Skeletal muscle tissue (tissue), 4 donors: ENCODE results near the gene ZNF502. TPM values are rescaled to one million over a fixed set of nuclear protein-coding genes. Genes with fewer than 3 reads are reported as not detected.
"Not testable (repeated sequence)": the region's sequence is repeated elsewhere in the genome, so short reads cannot be mapped to it uniquely, and the experiment has no call there.

Source experiments
- H3K27ac ChIP-seq: one replicate; pipeline ENCODE4 v1.7.0; 2013; ENCODE audit warnings: mild to moderate bottlenecking, low read depth, low read length, inconsistent platforms
- H3K27me3 ChIP-seq, 3 donors: one replicate each; pipeline ENCODE4 v1.7.0; 2013; ENCODE audit warnings: low read length in 3 of 3; ENCODE audit not compliant: control insufficient read depth in 3 of 3, insufficient read depth in 3 of 3
- H3K36me3 ChIP-seq, 3 donors: one replicate each; pipeline ENCODE4 v1.7.0; 2013; ENCODE audit warnings: low read length in 3 of 3; ENCODE audit not compliant: control insufficient read depth in 3 of 3, insufficient read depth in 3 of 3
- H3K4me1 ChIP-seq, 3 donors: one replicate each; pipeline ENCODE4 v1.7.0; 2013; ENCODE audit warnings: low read length in 3 of 3, mild to moderate bottlenecking in 3 of 3; ENCODE audit not compliant: control insufficient read depth in 3 of 3, insufficient read depth in 3 of 3
- H3K4me3 ChIP-seq, 3 donors: one replicate each; pipeline ENCODE4 v1.7.0; 2013; ENCODE audit warnings: low read length in 3 of 3
- H3K9ac ChIP-seq, 3 donors: one replicate each; pipeline ENCODE4 v1.7.0; 2013; ENCODE audit warnings: low read length in 3 of 3, mild to moderate bottlenecking in 3 of 3, moderate library complexity in 2 of 3, low read depth in 1 of 3
- H3K9me3 ChIP-seq, 3 donors: one replicate each; pipeline ENCODE4 v1.7.0; 2013; ENCODE audit warnings: low read length in 3 of 3; ENCODE audit not compliant: control insufficient read depth in 3 of 3
- total RNA-seq: library from RNA; depleted of rRNA; stranded (reverse); fragments of >200 nt; gene quantifications from one replicate; pipeline ENCODE4 v1.2.3, GENCODE V29; 2014
- donor health status: Osteomylitis.

Gene ZNF502
- total RNA-seq: 5.2 TPM

DNA sequence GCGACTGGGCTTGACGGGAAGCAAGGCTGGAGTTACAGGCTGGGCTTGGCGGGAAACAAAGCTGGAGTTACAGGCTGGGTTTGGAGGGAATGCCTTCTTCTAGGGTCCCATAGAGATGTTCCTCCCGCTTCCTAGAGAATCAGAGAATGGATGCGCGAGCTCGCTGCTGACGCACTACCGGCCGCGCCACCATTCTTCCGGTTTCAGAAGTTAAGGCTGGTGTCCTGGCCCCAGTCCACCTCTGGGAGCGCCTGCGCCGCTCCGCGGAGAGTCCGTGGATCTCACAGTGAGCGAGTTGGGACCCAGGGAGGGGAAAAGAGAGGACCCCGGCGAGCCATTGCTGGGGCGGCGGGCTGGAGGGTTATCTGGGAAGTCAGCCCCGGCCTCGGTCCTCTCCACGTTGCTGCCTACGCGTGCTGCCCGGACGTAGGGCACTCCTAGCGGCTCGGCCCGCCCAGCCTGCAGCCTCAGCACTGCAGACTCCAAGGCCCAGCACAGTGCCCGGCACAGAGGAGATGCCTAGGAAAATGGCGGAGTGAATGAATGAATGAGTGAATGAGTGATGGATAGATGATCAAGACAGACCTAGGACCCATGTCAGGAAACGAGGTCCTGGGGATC lies at the start of gene ZNF502:
Gene ZNF502, plus strand, starts transcription at position 206 of the 621 bp plus-strand sequence. CDS start 7,602 bp downstream, outside the sequence.
- H3K4me1 ChIP-seq: no peaks in the 10 kb centered on the region
- H3K27me3 ChIP-seq: peaks cover 0 to 5% (median 3%) of the 10 kb centered on the region in 3 donors
- H3K9me3 ChIP-seq: peaks cover 9 to 18% (median 12%) of the 10 kb centered on the region in 3 donors
- peaks cover 4 to 9% (median 8%) of the 10 kb centered on the region in 3 donors for H3K36me3 ChIP-seq
- peak within 1 kb of the TSS; percentile 86 to 94 (median 93) for H3K4me3 ChIP-seq
- H3K9ac ChIP-seq: peak within 1 kb of the TSS; percentile 73 to 82 (median 80)
- H3K27ac ChIP-seq: peak within 1 kb of the TSS; percentile 56

GRCh38 chr3:44665173-44665572 lies 47.3 kb upstream of the ZNF502 start:
- Histone ChIP-seq H3K9me3 (peaks cover 0 to 3% (median 0%) of the 10 kb centered on the region in 3 donors), H3K36me3 (peaks cover 5 to 11% (median 11%) of the 10 kb centered on the region in 3 donors), H3K9ac (no peak overlapping the region), H3K27ac (no peak overlapping the region), H3K4me3 (no peak overlapping the region), H3K27me3 (no peaks in the 10 kb centered on the region), H3K4me1 (no peaks in the 10 kb centered on the region)

GRCh38 chr3:44666346-44666745 lies 46.1 kb upstream of the ZNF502 start:
- H3K9ac ChIP-seq: no peak overlapping the region
- H3K9me3 ChIP-seq: no peaks in the 10 kb centered on the region
- peaks cover 0 to under 1% (median 0%) of the 10 kb centered on the region in 3 donors for H3K36me3 ChIP-seq
- no peak overlapping the region for H3K4me3 ChIP-seq
- H3K27ac ChIP-seq: no peak overlapping the region
- no peaks in the 10 kb centered on the region for H3K27me3 ChIP-seq
- H3K4me1 ChIP-seq: no peaks in the 10 kb centered on the region

DNA sequence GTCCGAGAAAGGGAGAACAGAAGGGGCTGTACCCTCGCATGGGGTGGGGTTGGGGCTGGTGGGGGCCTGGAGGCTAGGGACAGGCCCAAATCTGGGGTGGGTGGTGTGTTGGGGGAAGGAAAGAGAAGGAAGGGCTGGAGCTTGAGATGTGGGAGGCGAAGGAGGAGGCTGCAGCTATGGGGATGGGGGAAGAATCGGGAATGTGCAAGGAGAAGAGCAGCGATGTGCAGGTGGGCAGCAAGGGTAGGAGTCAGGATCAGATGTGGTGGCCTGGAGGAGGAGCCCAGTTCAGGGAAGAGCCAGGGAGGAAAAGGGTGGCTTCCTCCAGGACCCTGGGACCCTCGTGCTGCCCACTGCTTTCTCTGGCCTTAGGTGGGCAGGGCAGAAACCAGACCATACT lies 42.7 kb upstream of the ZNF502 start:
- Histone ChIP-seq H3K9me3 (no peaks in the 10 kb centered on the region), H3K9ac (no peak overlapping the region), H3K4me3 (no peak overlapping the region), H3K36me3 (no peaks in the 10 kb centered on the region), H3K4me1 (no peaks in the 10 kb centered on the region), H3K27me3 (no peaks in the 10 kb centered on the region), H3K27ac (no peak overlapping the region)

DNA sequence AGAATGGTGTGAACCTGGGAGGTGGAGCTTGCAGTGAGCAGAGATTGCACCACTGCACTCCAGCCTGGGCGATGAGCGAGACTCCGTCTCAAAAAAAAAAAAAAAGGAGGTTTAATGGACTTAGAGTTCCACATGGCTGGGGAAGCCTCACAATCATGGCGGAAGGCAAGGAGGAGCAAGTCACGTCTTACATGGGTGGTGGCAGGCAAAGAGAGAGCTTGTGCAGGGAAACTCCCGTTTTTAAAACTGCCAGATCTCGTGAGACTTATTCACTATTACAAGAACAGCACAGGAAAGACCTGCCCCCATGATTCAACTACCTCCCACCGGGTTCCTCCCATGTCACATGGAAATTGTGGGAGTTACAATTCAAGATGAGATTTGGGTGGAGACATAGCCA lies 39.0 kb upstream of the ZNF502 start:
- not testable (repeated sequence) for H3K27ac ChIP-seq, H3K4me3 ChIP-seq, H3K27me3 ChIP-seq, H3K36me3 ChIP-seq, H3K4me1 ChIP-seq, H3K9ac ChIP-seq, H3K9me3 ChIP-seq

DNA sequence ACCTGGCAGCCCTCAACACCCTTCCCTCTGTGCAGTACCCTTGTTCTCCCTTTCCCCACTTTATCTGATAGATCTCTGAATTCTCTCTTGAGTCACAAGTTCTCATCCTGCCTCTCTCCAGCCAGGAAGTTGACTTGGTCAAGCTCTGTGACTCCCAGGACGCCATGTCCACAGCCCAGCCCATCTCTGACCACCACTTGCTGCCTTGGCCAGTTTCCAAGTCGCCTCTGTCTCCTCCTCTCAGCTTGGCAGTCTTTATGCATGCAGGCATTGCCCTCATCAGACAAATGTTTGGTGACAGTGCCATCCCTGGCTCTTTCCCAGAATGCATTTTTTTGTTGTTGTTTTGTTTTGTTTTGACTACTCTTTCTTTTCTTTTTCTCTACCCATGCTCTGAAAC lies 38.2 kb upstream of the ZNF502 start:
- no peaks in the 10 kb centered on the region for H3K27me3 ChIP-seq
- no peak overlapping the region for H3K27ac ChIP-seq
- H3K36me3 ChIP-seq: no peaks in the 10 kb centered on the region
- H3K4me3 ChIP-seq: no peak overlapping the region
- no peak overlapping the region for H3K9ac ChIP-seq
- H3K4me1 ChIP-seq: no peaks in the 10 kb centered on the region
- H3K9me3 ChIP-seq: no peaks in the 10 kb centered on the region

- H3K27ac ChIP-seq: no peak overlapping the region
Observed at GRCh38 chr3:44678480-44679116, 33.9 kb upstream of the ZNF502 start.

DNA sequence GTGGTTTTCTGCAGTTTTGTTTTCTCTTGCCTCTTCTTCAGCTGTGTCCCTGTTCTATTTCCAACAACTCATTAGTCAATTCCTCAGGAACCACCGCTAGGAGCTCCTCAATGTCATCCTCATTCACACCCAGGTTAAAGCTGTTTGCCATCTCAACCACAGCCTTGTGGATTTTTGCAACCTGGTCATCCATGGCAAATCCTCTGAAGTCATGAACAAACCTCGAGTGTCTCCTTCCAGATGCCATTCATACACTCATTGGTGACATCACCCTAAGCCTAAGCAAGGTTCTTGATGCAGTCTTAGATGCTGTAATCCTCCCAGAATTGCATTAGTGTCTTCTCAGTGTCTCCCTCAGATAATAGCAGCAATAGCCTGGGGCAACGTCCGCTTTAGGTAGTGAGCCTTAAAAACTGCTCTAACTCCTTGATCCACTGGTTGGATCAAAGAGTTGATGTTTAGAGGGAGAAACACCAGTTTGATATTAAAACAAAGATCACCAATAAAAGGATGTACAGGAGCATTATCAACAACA lies 31.5 kb upstream of the ZNF502 start:
- Histone ChIP-seq H3K4me3 (no peak overlapping the region), H3K9me3 (peaks cover 0 to 2% (median 0%) of the 10 kb centered on the region in 3 donors)

More at GRCh38 chr3:44678480-44679116, 33.9 kb upstream of the ZNF502 start:
- H3K4me3 ChIP-seq: no peak overlapping the region
- no peaks in the 10 kb centered on the region for H3K4me1 ChIP-seq
- no peaks in the 10 kb centered on the region for H3K27me3 ChIP-seq
- H3K9me3 ChIP-seq: peaks cover 0 to 2% (median 0%) of the 10 kb centered on the region in 3 donors
- H3K36me3 ChIP-seq: peaks cover 0 to 6% (median 3%) of the 10 kb centered on the region in 3 donors
- H3K9ac ChIP-seq: no peak overlapping the region

DNA sequence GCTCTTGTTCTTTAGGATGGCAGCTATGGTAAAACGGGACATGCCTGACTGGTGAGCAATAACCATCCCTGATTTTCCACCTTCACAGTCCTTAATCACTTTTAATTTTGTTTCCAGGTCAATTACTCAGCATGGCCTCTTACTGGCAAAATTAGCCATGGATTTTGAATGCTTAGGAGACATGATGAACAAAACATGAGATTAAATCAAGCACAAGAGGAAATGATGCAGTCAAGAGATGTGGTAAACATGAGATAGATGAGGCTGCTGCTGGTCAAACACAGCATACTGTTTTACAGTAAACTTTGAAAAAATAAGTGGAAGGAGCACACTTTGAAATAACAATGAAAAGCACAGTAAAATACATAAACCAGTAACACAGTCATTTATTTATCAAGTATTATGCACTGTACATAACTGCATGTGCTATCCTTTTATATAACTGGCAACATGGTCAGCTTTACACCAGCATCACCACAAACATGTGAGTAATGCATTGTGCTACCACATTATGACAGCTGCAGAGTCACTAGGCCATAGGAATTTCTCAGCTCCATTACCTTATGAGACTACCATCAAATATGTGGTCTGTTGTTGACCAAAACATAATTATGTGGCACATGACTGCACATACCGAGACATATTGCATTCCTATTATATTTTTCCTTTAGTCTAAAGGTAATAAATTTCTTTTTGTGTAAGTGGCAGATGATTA lies 30.1 kb upstream of the ZNF502 start:
- Histone ChIP-seq H3K27me3 (peaks cover 0 to 4% (median 0%) of the 10 kb centered on the region in 3 donors), H3K9me3 (peaks cover 0 to 2% (median 0%) of the 10 kb centered on the region in 3 donors), H3K9ac (no peak overlapping the region), H3K4me1 (peaks cover 0 to 9% (median 4%) of the 10 kb centered on the region in 3 donors), H3K4me3 (no peak overlapping the region), H3K27ac (no peak overlapping the region), H3K36me3 (peaks cover 0 to 11% (median 6%) of the 10 kb centered on the region in 3 donors)

More for the DNA sequence above, 31.5 kb upstream of the ZNF502 start:
- peaks cover 0 to 2% (median 0%) of the 10 kb centered on the region in 3 donors for H3K27me3 ChIP-seq
- peaks cover 0 to 9% (median 4%) of the 10 kb centered on the region in 3 donors for H3K4me1 ChIP-seq
- H3K36me3 ChIP-seq: peaks cover 0 to 11% (median 6%) of the 10 kb centered on the region in 3 donors
- no peak overlapping the region for H3K27ac ChIP-seq
- no peak overlapping the region for H3K9ac ChIP-seq
